ENCODE data around the gene NDST1. TPM values are rescaled to one million over a fixed set of nuclear protein-coding genes. Genes with fewer than 3 reads are reported as not detected.

The NDST1 gene
- total and polyA plus RNA-seq, 2 of the 8 experiments (the other 6 are each of a cell fraction or from before 2014, with no cell fraction given) = 27.0 to 72.0 TPM

DNA sequence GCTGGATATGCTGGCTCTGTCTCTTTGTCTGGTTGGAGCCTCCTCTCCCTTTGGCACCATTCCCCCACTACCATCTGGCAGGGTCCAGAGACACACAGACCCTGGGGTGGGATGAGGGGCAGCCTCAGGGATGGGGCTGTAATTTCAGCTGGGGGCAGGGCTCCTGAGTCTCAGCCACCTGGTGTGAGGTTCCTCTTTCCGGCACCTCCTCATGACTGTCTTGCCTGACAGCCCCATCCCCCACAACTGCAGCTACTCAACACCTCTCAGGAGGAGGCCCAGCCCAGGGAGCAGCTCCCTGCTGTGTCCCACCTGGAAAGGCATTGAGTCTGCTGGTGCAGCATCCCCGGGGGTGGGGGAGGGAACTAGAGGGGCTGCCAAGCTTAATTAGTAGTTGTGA lies 46.7 kb upstream of the NDST1 start:
- Histone ChIP-seq H3K79me1 (ENCODE audit: low read depth, low read length) (no peaks in the 10 kb centered on the region), H2AK5ac (ENCODE audit: low read depth, low read length) (no peak overlapping the region), H3K18ac (ENCODE audit: extremely low read depth, low read length) (peak overlapping the region; percentile 97), H3K27ac (ENCODE audit: low read depth, low read length) (no peak overlapping the region), H3K4ac (replicated peaks; ENCODE audit: insufficient read length, low read depth, low read length) (no peak overlapping the region), H2BK12ac (ENCODE audit: low read depth, low read length) (peak overlapping the region; percentile 94), H2BK20ac (ENCODE audit: low read length) (peak overlapping the region; percentile 99; the same call in 1 of the 2 replicates), H4K91ac (replicated peaks; ENCODE audit: insufficient read length, low read length) (peak overlapping the region; percentile 59), H3K4me2 (ENCODE audit: insufficient read depth in 1 of 2, low read depth in 2 of 2, low read length in 2 of 2) (peak overlapping the region; percentile 16 to 31; a peak in 3 of 4 replicates), H3K4me3 (ENCODE audit: extremely low read depth in 1 of 4, insufficient read depth in 2 of 4, low read depth in 3 of 4, low read length in 4 of 4) (no peak overlapping the region), H4K5ac (ENCODE audit: insufficient read length, low read depth, low read length) (peak overlapping the region; percentile 34), H2BK5ac (ENCODE audit: low read depth, low read length) (peak overlapping the region; percentile 93; the same call in 1 of the 2 replicates), H4K8ac (ENCODE audit: extremely low read depth, insufficient read depth, low read length) (no peak overlapping the region; the same call in 1 of the 2 replicates), H3K79me2 (ENCODE audit: control insufficient read depth in 1 of 2, insufficient read depth in 2 of 2, low read length in 2 of 2) (no peaks in the 10 kb centered on the region), H2AFZ (ENCODE audit: low read length) (peak overlapping the region; percentile 33; the same call in 1 of the 2 replicates), H3K9me3 (ENCODE audit: insufficient read depth in 2 of 2, low read depth in 1 of 2, low read length in 1 of 2) (no peaks in the 10 kb centered on the region), H3K27me3 (replicated peaks in 1 of 4; ENCODE audit: control insufficient read depth in 3 of 4, extremely low read depth in 1 of 4, insufficient read depth in 3 of 4, low read length in 3 of 4) (no peaks in the 10 kb centered on the region), H2BK15ac (ENCODE audit: low read length) (no peak overlapping the region), H3K36me3 (ENCODE audit: control insufficient read depth in 2 of 4, insufficient read depth in 4 of 4, low read length in 3 of 4) (no peaks in the 10 kb centered on the region), H3K23me2 (ENCODE audit: low read depth, low read length) (no peaks in the 10 kb centered on the region), H2BK120ac (replicated peaks; ENCODE audit: low read depth, low read length) (no peak overlapping the region), H3K4me1 (replicated peaks in 1 of 4; ENCODE audit: control insufficient read depth in 3 of 4, insufficient read depth in 4 of 4, low read length in 3 of 4) (peaks cover 3 to 30% (median 15%) of the 10 kb centered on the region in 4 experiments), H3K9ac (replicated peaks in 1 of 4; ENCODE audit: extremely low read depth in 1 of 4, low read depth in 3 of 4, low read length in 3 of 4) (no peak overlapping the region), H3K23ac (ENCODE audit: insufficient read length) (no peak overlapping the region), H3K56ac (replicated peaks; ENCODE audit: insufficient read length, low read depth, low read length) (no peak overlapping the region), H4K20me1 (replicated peaks in 1 of 2; ENCODE audit: control insufficient read depth in 1 of 2, insufficient read depth in 2 of 2, low read length in 2 of 2) (no peaks in the 10 kb centered on the region), H3K14ac (ENCODE audit: insufficient read length) (no peak overlapping the region)
- no peak for TF ChIP-seq SUZ12 (IDR thresholded peaks at IDR 0.05; ENCODE audit: low read length)
- no peak for TF ChIP-seq FOSL1 (IDR thresholded peaks at IDR 0.05; ENCODE audit: insufficient read depth, low read depth, low read length)
- peak; percentile 29 for TF ChIP-seq ASH2L (IDR thresholded peaks at IDR 0.05; ENCODE audit: low read length)
- 0 out of 2 replicates have a peak, but pooled peaks have one; percentile 19 for TF ChIP-seq CREB1 (IDR thresholded peaks at IDR 0.05)
- no peak for TF ChIP-seq CEBPB (IDR thresholded peaks at IDR 0.05; ENCODE audit: low read depth, low read length)
- no peak for TF ChIP-seq GTF2F1 (IDR thresholded peaks at IDR 0.05; ENCODE audit: borderline replicate concordance, low read depth, low read length)
- 0 out of 2 replicates have a peak, but pooled peaks have one; percentile 48 for TF ChIP-seq TCF12 (IDR thresholded peaks at IDR 0.05; ENCODE audit: low read depth, low read length)
- TF ChIP-seq NRF1 (IDR thresholded peaks at IDR 0.05; ENCODE audit: low read depth, low read length) = no peak
- TF ChIP-seq HDAC2 (IDR thresholded peaks at IDR 0.05; ENCODE audit: borderline replicate concordance in 1 of 2, low read depth in 2 of 2, low read length in 2 of 2) = peak in 1 of 2 experiments; percentile 81; a peak in 1 of 4 replicates
- no peak for TF ChIP-seq SP1 (IDR thresholded peaks at IDR 0.05; ENCODE audit: low read depth, low read length)
- TF ChIP-seq TAF1 (IDR thresholded peaks at IDR 0.05; ENCODE audit: low read depth, low read length) = no peak
- DNase-seq (ENCODE audit: low read depth in 1 of 2, low spot score in 2 of 2) = no peak
- WGBS, 2 experiments (ENCODE audit: extremely low coverage in 1 of 2, insufficient coverage in 1 of 2, insufficient read length in 1 of 2, insufficient replicate concordance in 2 of 2, low coverage in 1 of 2, low lambda C conversion rate in 2 of 2, missing lambda C conversion rate in 1 of 2) = 62% methylated on average over 2 of the region's 2 CpGs; no CpG with 5 or more reads in 1 of the 2 experiments
- FAIRE-seq = no peak
- ChIA-PET POLR2A (ENCODE audit: partially characterized antibody) (interaction anchor here (0.8 to 3.8 kb wide), 13 partner anchors 11 to 239 kb away, joined by 3 to 38 read pairs (median 5); partner anchors contain the start of gene RPS14), CTCF (ENCODE audit: partially characterized antibody) (interaction anchor here (0.6 to 13.5 kb wide), 16 partner anchors 11 to 385 kb away, joined by 3 to 209 read pairs (median 4); partner anchors contain the start of genes IRGM and RPS14)
